Progenitor cell of endocrine pancreas (in vitro differentiated cells): ENCODE data around the gene LRRC31. TPM values are rescaled to one million over a fixed set of nuclear protein-coding genes. Genes with fewer than 3 reads are reported as not detected.

ENCODE experiments used
- DNase-seq: peaks from one replicate; pipeline ENCODE4 v3.0.0; 2021; ENCODE audit warnings: low spot score; ENCODE audit not compliant: unreplicated experiment
- H3K27ac Mint-ChIP-seq: 2 replicates; pipeline ENCODE4 v1.8.0; 2021; ENCODE audit warnings: mild to moderate bottlenecking, moderate library complexity, mixed read lengths
- H3K27me3 Mint-ChIP-seq: 2 replicates; pipeline ENCODE4 v1.8.0; 2021; ENCODE audit warnings: mixed read lengths
- H3K36me3 Mint-ChIP-seq: 2 replicates; pipeline ENCODE4 v1.8.0; 2022; ENCODE audit warnings: mixed read lengths; ENCODE audit not compliant: insufficient read depth
- H3K4me1 Mint-ChIP-seq: 2 replicates; pipeline ENCODE4 v1.8.0; 2021; ENCODE audit warnings: low read depth, mixed read lengths
- H3K4me3 Mint-ChIP-seq: 2 replicates; pipeline ENCODE4 v1.8.0; 2021; ENCODE audit warnings: low read depth, mild to moderate bottlenecking, moderate library complexity, mixed read lengths
- H3K9me3 Mint-ChIP-seq: 2 replicates; pipeline ENCODE4 v1.8.0; 2021; ENCODE audit warnings: low read depth, mixed read lengths
- CTCF ChIP-seq: fragments of 200-600 bp; sonication (generic); IDR thresholded peaks from one replicate; pipeline ENCODE4 v1.5.0; 2021; ENCODE audit warnings: antibody characterized with exemption, mild to moderate bottlenecking; ENCODE audit not compliant: unreplicated experiment
- total RNA-seq: library from RNA; stranded (reverse); gene quantifications from 2 replicates; pipeline ENCODE4 v1.2.1, GENCODE V29; 2021

The LRRC31 gene
- total RNA-seq, 1 donor from 2014 or later = 0.67 TPM

GRCh38 chr3:169818316-169818715, 51.4 kb downstream of the LRRC31 start:
- Mint-ChIP-seq H3K4me3 (no peak overlapping the region), H3K27ac (no peak overlapping the region), H3K36me3 (no peaks in the 10 kb centered on the region), H3K9me3 (peaks cover 6% of the 10 kb centered on the region), H3K27me3 (peaks cover 11% of the 10 kb centered on the region), H3K4me1 (peaks cover 1% of the 10 kb centered on the region)
- no peak for DNase-seq
- TF ChIP-seq CTCF = no peak

- no peak overlapping the region for H3K4me3 Mint-ChIP-seq
- H3K9me3 Mint-ChIP-seq = peaks cover 6% of the 10 kb centered on the region
- peaks cover 11% of the 10 kb centered on the region for H3K27me3 Mint-ChIP-seq
- H3K36me3 Mint-ChIP-seq = no peaks in the 10 kb centered on the region
- DNase-seq = no peak
- no peak for TF ChIP-seq CTCF
- peaks cover 10% of the 10 kb centered on the region for H3K4me1 Mint-ChIP-seq
- H3K27ac Mint-ChIP-seq = no peak overlapping the region
These were observed 54.1 kb downstream of the LRRC31 start for GRCh38 chr3:169815590-169816150.

GRCh38 chr3:169813757-169814517, 55.8 kb downstream of the LRRC31 start:
- Mint-ChIP-seq H3K9me3 (peaks cover 6% of the 10 kb centered on the region), H3K36me3 (no peaks in the 10 kb centered on the region), H3K4me3 (peak overlapping the region; percentile 86), H3K27ac (peak overlapping the region; percentile 56), H3K27me3 (peaks cover 11% of the 10 kb centered on the region), H3K4me1 (peaks cover 10% of the 10 kb centered on the region)
- TF ChIP-seq CTCF = peak; percentile 40
- no peak for DNase-seq

- TF ChIP-seq CTCF = no peak
- peaks cover 6% of the 10 kb centered on the region for H3K9me3 Mint-ChIP-seq
- no peak for DNase-seq
- peak overlapping the region; percentile 86 for H3K4me3 Mint-ChIP-seq
- peaks cover 10% of the 10 kb centered on the region for H3K27me3 Mint-ChIP-seq
- H3K27ac Mint-ChIP-seq = peak overlapping the region; percentile 88
- peaks cover under 1% of the 10 kb centered on the region for H3K36me3 Mint-ChIP-seq
- H3K4me1 Mint-ChIP-seq = peaks cover 10% of the 10 kb centered on the region
These were observed 56.5 kb downstream of the LRRC31 start for GRCh38 chr3:169813278-169813677.

GRCh38 chr3:169812332-169813235, 57.2 kb downstream of the LRRC31 start, which contains the start of the genes LRRC34 and LRRIQ4:
LRRC34 (minus strand) TSS chr3:169812904; CDS start chr3:169812548, 356 bp downstream.
LRRIQ4 (plus strand) TSS chr3:169812870; CDS start chr3:169821922, 9,052 bp downstream.
- Mint-ChIP-seq H3K36me3 (peaks cover 2% of the 10 kb centered on the region), H3K4me1 (peaks cover 10% of the 10 kb centered on the region), H3K27ac (peak within 1 kb of the TSS; percentile 90), H3K9me3 (peaks cover 6% of the 10 kb centered on the region), H3K4me3 (peak within 1 kb of the TSS; percentile 86), H3K27me3 (peaks cover 5% of the 10 kb centered on the region)
- peak; percentile 13 for TF ChIP-seq CTCF
- peak; percentile 60 for DNase-seq
